ENCODE data around the gene TRAPPC1.

DNA sequence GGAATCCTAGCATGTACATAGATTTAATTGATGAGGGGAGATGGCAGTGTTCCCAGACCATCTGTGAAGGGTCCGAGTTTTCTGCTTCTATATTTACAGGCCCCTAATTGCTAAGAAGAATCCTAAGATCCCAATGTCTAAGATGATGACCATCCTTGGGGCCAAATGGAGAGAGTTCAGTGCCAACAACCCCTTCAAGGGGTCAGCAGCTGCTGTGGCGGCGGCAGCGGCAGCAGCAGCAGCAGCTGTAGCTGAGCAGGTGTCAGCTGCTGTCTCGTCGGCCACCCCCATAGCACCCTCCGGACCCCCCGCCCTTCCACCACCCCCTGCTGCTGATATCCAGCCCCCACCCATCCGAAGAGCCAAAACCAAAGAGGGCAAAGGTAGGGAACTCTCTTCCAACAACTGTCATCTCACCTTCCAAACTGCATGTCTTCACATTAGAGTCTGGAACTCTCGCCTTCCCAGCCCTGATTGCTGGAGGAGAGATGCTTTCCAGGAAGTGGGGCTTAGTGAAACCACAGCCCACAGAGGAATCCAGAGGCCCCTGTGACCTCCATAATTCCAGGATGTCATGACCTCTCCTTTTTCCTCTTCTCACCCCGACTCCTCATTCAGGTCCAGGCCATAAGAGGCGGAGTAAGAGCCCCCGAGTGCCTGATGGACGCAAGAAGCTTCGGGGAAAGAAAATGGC is 38.4 kb downstream of the TRAPPC1 start:
- TF ChIP-seq, protein P1, sequence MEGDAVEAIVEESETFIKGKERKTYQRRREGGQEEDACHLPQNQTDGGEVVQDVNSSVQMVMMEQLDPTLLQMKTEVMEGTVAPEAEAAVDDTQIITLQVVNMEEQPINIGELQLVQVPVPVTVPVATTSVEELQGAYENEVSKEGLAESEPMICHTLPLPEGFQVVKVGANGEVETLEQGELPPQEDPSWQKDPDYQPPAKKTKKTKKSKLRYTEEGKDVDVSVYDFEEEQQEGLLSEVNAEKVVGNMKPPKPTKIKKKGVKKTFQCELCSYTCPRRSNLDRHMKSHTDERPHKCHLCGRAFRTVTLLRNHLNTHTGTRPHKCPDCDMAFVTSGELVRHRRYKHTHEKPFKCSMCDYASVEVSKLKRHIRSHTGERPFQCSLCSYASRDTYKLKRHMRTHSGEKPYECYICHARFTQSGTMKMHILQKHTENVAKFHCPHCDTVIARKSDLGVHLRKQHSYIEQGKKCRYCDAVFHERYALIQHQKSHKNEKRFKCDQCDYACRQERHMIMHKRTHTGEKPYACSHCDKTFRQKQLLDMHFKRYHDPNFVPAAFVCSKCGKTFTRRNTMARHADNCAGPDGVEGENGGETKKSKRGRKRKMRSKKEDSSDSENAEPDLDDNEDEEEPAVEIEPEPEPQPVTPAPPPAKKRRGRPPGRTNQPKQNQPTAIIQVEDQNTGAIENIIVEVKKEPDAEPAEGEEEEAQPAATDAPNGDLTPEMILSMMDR (conservative IDR thresholded peaks at IDR 0.05; ENCODE audit: low read depth, low read length) = no peak
- TF ChIP-seq EZH2 (IDR thresholded peaks at IDR 0.05; ENCODE audit: borderline replicate concordance, low read depth, low read length, poor library complexity, severe bottlenecking) = no peak
